Measurements from ENCODE around the gene WDR46. TPM values are rescaled to one million over a fixed set of nuclear protein-coding genes. Genes with fewer than 3 reads are reported as not detected.

The WDR46 gene
- total and polyA plus RNA-seq, 9 donors = 25.5 to 58.5 (median 34.8) TPM

- no peak overlapping the region for H3K4me3 ChIP-seq
- intact Hi-C loops (cut with DNase I) = no loop called here
- peaks cover 7% of the 10 kb centered on the region for H3K4me1 ChIP-seq (ENCODE audit: insufficient read depth)
- WGBS, 3 donors = 64 to 75% (median 70%) methylated on average over 32 of the region's 32 CpGs
- TF ChIP-seq POLR2A (IDR thresholded peaks at IDR 0.05) = no peak
- TF ChIP-seq CTCF (IDR thresholded peaks at IDR 0.05) = no peak
- no peak for TF ChIP-seq EP300 (IDR thresholded peaks at IDR 0.05)
- DNase-seq = peak in 4 of 5 donors; percentile 20 to 64 (median 56)
- H3K36me3 ChIP-seq = no peaks in the 10 kb centered on the region
- no peaks in the 10 kb centered on the region for H3K9me3 ChIP-seq
- H3K27me3 ChIP-seq = no peaks in the 10 kb centered on the region
- no peak overlapping the region for H3K27ac ChIP-seq
These were observed 31.5 kb upstream of the WDR46 start for GRCh38 chr6:33320315-33321181.

GRCh38 chr6:33319939-33320314 is 30.9 kb upstream of the WDR46 start:
- Histone ChIP-seq H3K4me3 (no peak overlapping the region), H3K9me3 (no peaks in the 10 kb centered on the region), H3K36me3 (no peaks in the 10 kb centered on the region), H3K4me1 (ENCODE audit: insufficient read depth) (peaks cover 12% of the 10 kb centered on the region), H3K27ac (no peak overlapping the region), H3K27me3 (no peaks in the 10 kb centered on the region)
- no peak for DNase-seq
- 82 to 90% (median 83%) methylated on average over 3 of the region's 3 CpGs for WGBS, 3 donors
- intact Hi-C loops (cut with DNase I) = loop anchor here in 2 of 4 donors (5.0 to 10.0 kb wide), 3 partner anchors 48 to 105 kb away; partner anchors contain the start of genes CUTA (in 1 of the 2), PHF1 (in 1 of the 2), RPS18 (in 1 of the 2) and SYNGAP1 (in 1 of the 2)
- TF ChIP-seq CTCF (IDR thresholded peaks at IDR 0.05) (no peak), POLR2A (IDR thresholded peaks at IDR 0.05) (no peak), EP300 (IDR thresholded peaks at IDR 0.05) (no peak)

GRCh38 chr6:33318426-33319073 is 29.5 kb upstream of the WDR46 start:
- H3K9me3 ChIP-seq = no peaks in the 10 kb centered on the region
- peak overlapping the region in 1 of 2 donors; percentile 23 for H3K27ac ChIP-seq
- peaks cover 14% of the 10 kb centered on the region for H3K4me1 ChIP-seq (ENCODE audit: insufficient read depth)
- peak overlapping the region; percentile 49 for H3K4me3 ChIP-seq
- TF ChIP-seq POLR2A (IDR thresholded peaks at IDR 0.05) (no peak), EP300 (IDR thresholded peaks at IDR 0.05) (no peak), CTCF (IDR thresholded peaks at IDR 0.05) (no peak)
- WGBS, 3 donors = 51 to 62% (median 56%) methylated on average over 8 of the region's 8 CpGs
- intact Hi-C loops (cut with DNase I) = loop anchor here in 2 of 4 donors (5.0 to 10.0 kb wide), 3 partner anchors 46 to 106 kb away; partner anchors contain the start of genes CUTA (in 1 of the 2), PHF1 (in 1 of the 2), RPS18 (in 1 of the 2) and SYNGAP1 (in 1 of the 2)
- no peaks in the 10 kb centered on the region for H3K27me3 ChIP-seq
- DNase-seq = peak in 2 of 5 donors; percentile 40 to 42
- no peaks in the 10 kb centered on the region for H3K36me3 ChIP-seq

- intact Hi-C loops (cut with DNase I) = loop anchor here in 2 of 4 donors (5.0 to 10.0 kb wide), 3 partner anchors 46 to 107 kb away; partner anchors contain the start of genes CUTA (in 1 of the 2), PHF1 (in 1 of the 2), RPS18 (in 1 of the 2) and SYNGAP1 (in 1 of the 2)
- Histone ChIP-seq H3K27me3 (no peaks in the 10 kb centered on the region), H3K27ac (peak within 1 kb of the TSS; percentile 81 to 83), H3K4me1 (ENCODE audit: insufficient read depth) (peaks cover 14% of the 10 kb centered on the region), H3K4me3 (peak within 1 kb of the TSS; percentile 49), H3K9me3 (no peaks in the 10 kb centered on the region), H3K36me3 (no peaks in the 10 kb centered on the region)
- TF ChIP-seq CTCF (IDR thresholded peaks at IDR 0.05) = no peak
- TF ChIP-seq EP300 (IDR thresholded peaks at IDR 0.05) = no peak
- TF ChIP-seq POLR2A (IDR thresholded peaks at IDR 0.05) = no peak
- peak; percentile 97 to 100 (median 99) for DNase-seq
- WGBS, 3 donors = 0 to 1% (median 1%) methylated on average over 31 to 44 of the region's 44 CpGs
These were observed 28.8 kb upstream of the WDR46 start, which contains the start of gene ZBTB22 for GRCh38 chr6:33317669-33318425. TSS of gene ZBTB22 (minus strand) at chr6:33317744. CDS start at chr6:33316916, 828 bp downstream.

Measured in ovary (tissue), 9 donors.